IMR-90 (cell line): ENCODE data around the gene BMP8A. TPM values are rescaled to one million over a fixed set of nuclear protein-coding genes. Genes with fewer than 3 reads are reported as not detected.

Experiments used
- ATAC-seq: fragments of 200-7000 bp; cut with Tn5 transposase; 2 replicates; pipeline ENCODE4 v1.9.1; 2020; ENCODE audit warnings: low read depth, mild to moderate bottlenecking, moderate library complexity
- BruUV-seq: library from RNA; stranded (reverse); fragments of 400-500 nt; replicated peaks from 2 replicates; lab custom pipeline; 2021; lab: Mats Ljungman, UMichigan
- CTCF ChIA-PET: fragments of 300-600 bp; formaldehyde crosslinking; extraction: SDS; loops from one replicate; lab custom pipeline; 2021; ENCODE audit warnings: antibody characterized with exemption; lab: Yijun Ruan, JAX
- POLR2A ChIA-PET: fragments of 300-600 bp; sonication (Branson Sonifier 250); formaldehyde crosslinking; loops from one replicate; lab custom pipeline; 2022; ENCODE audit warnings: antibody characterized with exemption; ENCODE audit not compliant: unreplicated experiment; lab: Charles Lee
- DNase-seq: peaks from one replicate; pipeline ENCODE4 v3.0.0; 2013
- H2AFZ ChIP-seq: replicated peaks from 2 replicates; pipeline ENCODE3; 2013; ENCODE audit warnings: low read length, mild to moderate bottlenecking; ENCODE audit not compliant: poor library complexity
- H2AK5ac ChIP-seq: 2 replicates; pipeline ENCODE4 v1.6.1; 2013; ENCODE audit warnings: low read depth, low read length, inconsistent platforms
- H2AK9ac ChIP-seq: replicated peaks from 2 replicates; pipeline ENCODE3; 2013; ENCODE audit warnings: mild to moderate bottlenecking, low read depth, low read length, moderate library complexity; ENCODE audit not compliant: poor library complexity
- H2BK120ac ChIP-seq: 2 replicates; pipeline ENCODE4 v1.6.1; 2013; ENCODE audit warnings: low read depth, low read length, inconsistent platforms
- H2BK15ac ChIP-seq: 3 replicates; pipeline ENCODE4 v1.6.1; 2013; ENCODE audit warnings: low read depth, low read length, inconsistent platforms
- H2BK20ac ChIP-seq: 2 replicates; pipeline ENCODE4 v1.6.1; 2013; ENCODE audit warnings: low read depth, mild to moderate bottlenecking, inconsistent platforms, low read length, moderate library complexity
- H2BK5ac ChIP-seq: 2 replicates; pipeline ENCODE4 v1.6.1; 2013; ENCODE audit warnings: mild to moderate bottlenecking, low read depth, low read length, inconsistent platforms; ENCODE audit not compliant: poor library complexity, severe bottlenecking
- H3K14ac ChIP-seq: replicated peaks from 2 replicates; pipeline ENCODE4 v1.6.1; 2013; ENCODE audit warnings: low read depth, low read length, inconsistent platforms
- H3K18ac ChIP-seq: 2 replicates; pipeline ENCODE4 v1.6.1; 2013; ENCODE audit warnings: low read depth, low read length, control low read depth
- H3K23ac ChIP-seq: 2 replicates; pipeline ENCODE4 v1.6.1; 2013; ENCODE audit warnings: low read depth, low read length, inconsistent platforms
- H3K27ac ChIP-seq: 2 replicates; pipeline ENCODE4 v1.5.1; 2013; ENCODE audit warnings: mild to moderate bottlenecking, control low read depth, low read length; ENCODE audit not compliant: insufficient read depth
- H3K27me3 ChIP-seq: 2 replicates; pipeline ENCODE4 v1.6.1; 2013; ENCODE audit warnings: low read length; ENCODE audit not compliant: control insufficient read depth, insufficient read depth
- H3K36me3 ChIP-seq: 2 replicates; pipeline ENCODE4 v1.6.1; 2013; ENCODE audit warnings: low read length, mixed read lengths; ENCODE audit not compliant: control insufficient read depth, insufficient read depth
- H3K4ac ChIP-seq: 2 replicates; pipeline ENCODE4 v1.6.1; 2013; ENCODE audit warnings: low read depth, low read length, inconsistent platforms
- H3K4me1 ChIP-seq: 2 replicates; pipeline ENCODE4 v1.6.1; 2013; ENCODE audit warnings: low read length, mixed read lengths; ENCODE audit not compliant: control insufficient read depth, insufficient read depth
- H3K4me2 ChIP-seq: 2 replicates; pipeline ENCODE4 v1.6.1; 2013; ENCODE audit warnings: low read depth, mild to moderate bottlenecking, control low read depth, low read length, moderate library complexity
- H3K4me3 ChIP-seq: 2 replicates; pipeline ENCODE4 v1.5.1; 2013; ENCODE audit warnings: low read depth, mild to moderate bottlenecking, control low read depth, low read length, moderate library complexity; ENCODE audit not compliant: insufficient read depth
- H3K56ac ChIP-seq: 2 replicates; pipeline ENCODE4 v1.6.1; 2013; ENCODE audit warnings: low read length, inconsistent platforms; ENCODE audit not compliant: insufficient read depth; ENCODE audit errors: extremely low read depth
- H3K79me1 ChIP-seq, 2 experiments: 2 replicates each; pipeline ENCODE4 v1.6.1; 2013; ENCODE audit warnings: low read length in 2 of 2, inconsistent platforms in 1 of 2, low read depth in 1 of 2
- H3K9ac ChIP-seq: 2 replicates; pipeline ENCODE4 v1.6.1; 2013; ENCODE audit warnings: low read depth, low read length, control low read depth
- H3K9me1 ChIP-seq: 2 replicates; pipeline ENCODE4 v1.6.1; 2013; ENCODE audit warnings: low read length, inconsistent platforms; ENCODE audit not compliant: insufficient read depth
- H3K9me3 ChIP-seq: 2 replicates; pipeline ENCODE4 v1.6.1; 2013; ENCODE audit warnings: low read length; ENCODE audit not compliant: control insufficient read depth, insufficient read depth
- H4K20me1 ChIP-seq: 2 replicates; pipeline ENCODE4 v1.6.1; 2013; ENCODE audit warnings: low read length, inconsistent platforms; ENCODE audit not compliant: insufficient read depth
- H4K5ac ChIP-seq: 2 replicates; pipeline ENCODE4 v1.6.1; 2013; ENCODE audit warnings: mild to moderate bottlenecking, low read depth, low read length, control low read depth
- H4K8ac ChIP-seq, 2 experiments: 2 replicates each; pipeline ENCODE4 v1.6.1; 2013; ENCODE audit warnings: low read depth in 2 of 2, low read length in 2 of 2, control low read depth in 1 of 2, inconsistent platforms in 1 of 2
- H4K91ac ChIP-seq: 2 replicates; pipeline ENCODE4 v1.6.1; 2013; ENCODE audit warnings: low read depth, low read length, inconsistent platforms; ENCODE audit not compliant: insufficient read depth
- FOS ChIP-seq: fragments of 150-350 bp; IDR thresholded peaks from 2 replicates; pipeline ENCODE4 v1.6.1; 2016; ENCODE audit warnings: low read depth, low read length
- MAFK ChIP-seq: IDR thresholded peaks from 2 replicates; pipeline ENCODE4 v1.6.1; 2012; ENCODE audit warnings: low read depth, low read length, improper control_type of control experiment
- MXI1 ChIP-seq: IDR thresholded peaks from 2 replicates; pipeline ENCODE4 v1.6.1; 2012; ENCODE audit warnings: low read depth, mild to moderate bottlenecking, low read length, moderate library complexity, borderline replicate concordance
- RAD21 ChIP-seq: IDR thresholded peaks from 2 replicates; pipeline ENCODE4 v1.6.1; 2012; ENCODE audit warnings: low read length, improper control_type of control experiment
- RCOR1 ChIP-seq: IDR thresholded peaks from 2 replicates; pipeline ENCODE4 v1.6.1; 2012; ENCODE audit warnings: mild to moderate bottlenecking, low read length, improper control_type of control experiment; ENCODE audit not compliant: insufficient replicate concordance
- dilution Hi-C: fragments of 300-500 bp; cut with HindIII; formaldehyde crosslinking; loops from one replicate; pipeline ENCODE4 v1.14.3; 2018; ENCODE audit warnings: low sequenced_read_pairs; ENCODE audit not compliant: unreplicated experiment
- in situ Hi-C: fragments of 300-500 bp; cut with MboI; formaldehyde crosslinking; loops from 3 replicates; pipeline ENCODE4 v1.14.3; 2019; ENCODE audit warnings: low sequenced_read_pairs, inconsistent platforms, mixed read lengths
- intact Hi-C: fragments of 100-400 bp; cut with micrococcal nuclease; formaldehyde crosslinking; loops from 2 replicates; pipeline ENCODE4 v1.10.0; 2022
- polyA plus RNA-seq, 3 experiments: library from polyadenylated mRNA; depleted of rRNA; stranded (reverse); fragments of >200 nt; gene quantifications; 2 replicates each; pipeline ENCODE4 v1.2.3, GENCODE V29; 2012; ENCODE audit warnings: low replicate concordance in 1 of 3
- total RNA-seq: library from RNA; depleted of rRNA; stranded (reverse); fragments of >200 nt; gene quantifications from 2 replicates; pipeline ENCODE4 v1.2.3, GENCODE V29; 2012

The BMP8A gene
- total and polyA plus RNA-seq, 2 of the 4 experiments (the other 2 are of a cell fraction): not detected

- Histone ChIP-seq H2BK15ac (no peak overlapping the region), H2AK9ac (no peak overlapping the region), H4K91ac (no peak overlapping the region), H2BK20ac (no peak overlapping the region), H3K4ac (no peak overlapping the region), H3K56ac (no peak overlapping the region), H3K9me3 (no peaks in the 10 kb centered on the region), H2AFZ (no peak overlapping the region), H2AK5ac (no peak overlapping the region), H2BK120ac (no peak overlapping the region), H3K79me1 (peaks cover 28 to 55% of the 10 kb centered on the region in 2 experiments; a peak in 3 of 4 replicates), H3K27ac (no peak overlapping the region), H3K23ac (no peak overlapping the region), H4K8ac (no peak overlapping the region), H3K36me3 (peaks cover 53% of the 10 kb centered on the region), H3K27me3 (no peaks in the 10 kb centered on the region), H3K4me1 (peaks cover 4% of the 10 kb centered on the region), H3K18ac (no peak overlapping the region), H2BK5ac (no peak overlapping the region), H3K4me2 (no peak overlapping the region), H3K9ac (no peak overlapping the region), H3K14ac (no peak overlapping the region), H4K5ac (no peak overlapping the region), H3K4me3 (no peak overlapping the region), H3K9me1 (peaks cover 11% of the 10 kb centered on the region; the same call in 1 of the 2 replicates), H4K20me1 (peaks cover 7% of the 10 kb centered on the region; the same call in 1 of the 2 replicates)
- dilution Hi-C loops: loop anchor here (25.0 kb wide), 1 partner anchor 108 kb away; no protein-coding TSS in a partner anchor
- CTCF ChIA-PET: interaction anchor here (0.9 kb wide), 1 partner anchor 378 kb away, joined by 3 read pairs; no protein-coding TSS in a partner anchor
- in situ Hi-C loops: no loop called here
- ATAC-seq (no peak), DNase-seq (no peak)
- BruUV-seq: no TSS peak
- intact Hi-C loops: no loop called here
- TF ChIP-seq FOS: no peak
- TF ChIP-seq RCOR1: no peak
- TF ChIP-seq MXI1: no peak
- TF ChIP-seq RAD21: no peak
- no peak for TF ChIP-seq MAFK
- POLR2A ChIA-PET: no interaction called here
These were observed 21.4 kb upstream of the BMP8A start for GRCh38 chr1:39470040-39470439.
